HepG2 (cell line): ENCODE results near the gene TGM2. TPM values are rescaled to one million over a fixed set of nuclear protein-coding genes. Genes with fewer than 3 reads are reported as not detected.

Experiments
- CBFB ChIP-seq: sonication (generic); formaldehyde crosslinking; IDR thresholded peaks from 2 replicates; pipeline ENCODE4 v1.4.0; 2020; ENCODE audit warnings: missing genetic modification reagents
- CC2D1A ChIP-seq: sonication (generic); formaldehyde crosslinking; IDR thresholded peaks from 2 replicates; pipeline ENCODE4 v1.8.1; 2023; ENCODE audit warnings: mild to moderate bottlenecking, missing genetic modification reagents
- LBX2 ChIP-seq: sonication (generic); formaldehyde crosslinking; IDR thresholded peaks from 2 replicates; pipeline ENCODE4 v1.5.0; 2020; ENCODE audit warnings: missing genetic modification reagents, mild to moderate bottlenecking, borderline replicate concordance
- MAZ ChIP-seq, 2 experiments: sonication (generic) in 1 of 2; formaldehyde crosslinking in 1 of 2; IDR thresholded peaks; 2 replicates each; pipeline versions ENCODE4 v1.5.0 to v1.6.1; 2012 to 2020; ENCODE audit warnings: low read depth in 2 of 2, mild to moderate bottlenecking in 2 of 2, borderline replicate concordance in 1 of 2, improper control_type of control experiment in 1 of 2, low read length in 1 of 2, missing genetic modification reagents in 1 of 2, moderate library complexity in 1 of 2
- MXI1 ChIP-seq: IDR thresholded peaks from 3 replicates; pipeline ENCODE4 v1.6.1; 2012; ENCODE audit warnings: low read depth, low read length, inconsistent platforms, borderline replicate concordance
- PITX1 ChIP-seq: sonication (generic); formaldehyde crosslinking; IDR thresholded peaks from 2 replicates; pipeline ENCODE4 v1.5.1; 2020; ENCODE audit warnings: mild to moderate bottlenecking, missing genetic modification reagents
- RBFOX2 ChIP-seq: fragments of 200-400 bp; formaldehyde crosslinking; IDR thresholded peaks from 2 replicates; pipeline ENCODE4 v1.6.1; 2017; ENCODE audit warnings: low read depth, mild to moderate bottlenecking, low read length
- RBM39 ChIP-seq: fragments of 200-400 bp; formaldehyde crosslinking; IDR thresholded peaks from one replicate; pipeline ENCODE4 v1.6.1; 2018; ENCODE audit warnings: antibody characterized with exemption, mild to moderate bottlenecking, low read depth, low read length; ENCODE audit not compliant: poor library complexity, severe bottlenecking
- STAT5B ChIP-seq: sonication (generic); formaldehyde crosslinking; IDR thresholded peaks from 2 replicates; pipeline ENCODE4 v1.4.0; 2020; ENCODE audit warnings: missing genetic modification reagents
- TCF7L2 ChIP-seq: IDR thresholded peaks from 2 replicates; pipeline ENCODE4 v1.6.1; 2011; ENCODE audit warnings: mild to moderate bottlenecking, low read depth, low read length, moderate library complexity
- ZBTB7B ChIP-seq: sonication (generic); formaldehyde crosslinking; IDR thresholded peaks from 2 replicates; pipeline ENCODE4 v1.4.0; 2020; ENCODE audit warnings: missing genetic modification reagents
- ZNF574 ChIP-seq: sonication (generic); formaldehyde crosslinking; IDR thresholded peaks from 2 replicates; pipeline ENCODE4 v1.4.0; 2020; ENCODE audit warnings: missing genetic modification reagents
- ZNF577 ChIP-seq: sonication (generic); formaldehyde crosslinking; IDR thresholded peaks from 2 replicates; pipeline ENCODE4 v1.4.0; 2020; ENCODE audit warnings: mild to moderate bottlenecking, low read depth, missing genetic modification reagents, borderline replicate concordance
- ZNF598 ChIP-seq: sonication (generic); formaldehyde crosslinking; IDR thresholded peaks from 2 replicates; pipeline ENCODE4 v1.5.1; 2020; ENCODE audit warnings: mild to moderate bottlenecking, missing genetic modification reagents, borderline replicate concordance
- ZNF670 ChIP-seq: sonication (generic); formaldehyde crosslinking; IDR thresholded peaks from 2 replicates; pipeline ENCODE4 v1.8.0; 2022; ENCODE audit warnings: mild to moderate bottlenecking, missing genetic modification reagents, borderline replicate concordance
- ZNF674 ChIP-seq: sonication (generic); formaldehyde crosslinking; IDR thresholded peaks from 2 replicates; pipeline ENCODE4 v1.5.0; 2020; ENCODE audit warnings: low read depth, mild to moderate bottlenecking, missing genetic modification reagents
- polyA plus RNA-seq, 8 experiments: library from polyadenylated mRNA; depleted of rRNA in 3 of 8; stranded (reverse) in 7 of 8; unstranded in 1 of 8; fragments of >200 nt; fragmentation: Illumina TruSeq in 4 of 8; extraction: Trizol in 4 of 8; gene quantifications; 2 replicates each; pipeline versions ENCODE4 v1.2.1 to v1.2.3, GENCODE V29; 2011 to 2016; ENCODE audit warnings: low read depth in 4 of 8, missing spikeins in 1 of 8, mixed read lengths in 1 of 8; ENCODE audit not compliant: insufficient read depth in 1 of 8
- total RNA-seq, 5 experiments: library from RNA; depleted of rRNA; stranded (reverse); fragments of >200 nt; fragmentation: Illumina TruSeq; extraction: Trizol; gene quantifications; 2 replicates each; pipeline ENCODE4 v1.2.3, GENCODE V29; 2016; ENCODE audit warnings: low read depth in 1 of 5
- TF ChIP-seq, protein P1 (sequence below): sonication (generic); formaldehyde crosslinking; IDR thresholded peaks from 2 replicates; pipeline ENCODE4 v1.4.0; 2020; ENCODE audit warnings: mild to moderate bottlenecking, missing genetic modification reagents
- TF ChIP-seq, protein P2 (sequence below): sonication (generic); formaldehyde crosslinking; IDR thresholded peaks from 2 replicates; pipeline ENCODE4 v1.8.0; 2022; ENCODE audit warnings: mild to moderate bottlenecking, missing genetic modification reagents; ENCODE audit not compliant: insufficient replicate concordance

The TGM2 gene
- total and polyA plus RNA-seq, 2 of the 13 experiments (the other 11 are each of a cell fraction or from before 2014, with no cell fraction given) = 4.2 to 46.4 TPM

DNA sequence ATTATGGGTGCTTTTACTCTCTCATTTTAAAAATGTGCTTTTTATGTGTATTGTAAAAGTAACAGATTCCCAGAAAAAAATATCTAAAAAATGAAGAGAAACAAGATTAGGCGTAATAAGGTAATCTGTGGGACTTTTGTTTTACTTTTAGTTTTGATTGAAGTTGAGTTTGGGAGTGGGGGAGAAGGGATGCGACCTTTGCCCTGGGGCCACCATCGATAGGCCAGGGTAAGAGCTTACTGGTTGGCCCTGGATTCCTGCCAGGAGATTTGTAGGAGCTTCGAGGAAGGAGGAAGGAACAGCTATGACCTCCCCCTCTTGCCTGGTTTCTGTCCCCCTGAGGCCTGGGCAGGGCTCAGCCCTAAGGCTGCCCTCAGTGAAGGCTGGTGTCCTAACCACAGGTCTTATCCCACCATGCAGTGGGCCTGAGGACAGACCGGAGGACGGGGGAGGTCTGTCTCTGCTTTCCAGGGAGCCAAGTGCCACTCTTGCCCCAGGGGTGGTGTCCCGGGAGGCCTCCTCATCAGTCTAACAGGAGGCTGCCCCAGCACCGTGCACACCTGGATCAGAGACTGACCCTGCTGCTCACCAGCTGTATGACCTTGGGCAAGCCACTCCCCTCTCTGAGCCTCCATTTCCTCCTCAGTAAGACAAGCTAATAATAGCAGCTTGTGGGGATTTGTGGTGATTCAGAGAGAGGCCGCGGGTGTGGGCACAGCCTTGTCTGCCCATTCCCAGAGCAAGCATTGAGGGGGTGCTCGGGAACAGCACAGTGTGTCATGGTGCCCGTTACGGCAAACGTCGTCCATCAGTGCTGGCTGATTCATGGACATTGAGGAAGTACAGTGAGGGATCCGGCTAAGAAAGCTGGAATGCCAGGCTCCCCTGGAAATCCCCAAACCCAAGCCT, 21.2 kb downstream of the TGM2 start (continued):
- 0 out of 2 replicates have a peak, but pooled peaks have one; percentile 10 for TF ChIP-seq MAZ (IDR thresholded peaks at IDR 0.05; ENCODE audit: borderline replicate concordance, low read depth, low read length)
- TF ChIP-seq MAZ (CRISPR knock-in tag; IDR thresholded peaks at IDR 0.05; ENCODE audit: low read depth) = no peak; the same call in 1 of the 2 replicates
- TF ChIP-seq ZNF577 (CRISPR knock-in tag) = no peak
- peak; percentile 74 for TF ChIP-seq PITX1
- TF ChIP-seq LBX2 = no peak
- no peak for TF ChIP-seq CC2D1A (CRISPR knock-in tag)
- no peak for TF ChIP-seq ZNF598
- no peak for TF ChIP-seq TCF7L2
- no peak; the same call in 1 of the 2 replicates for TF ChIP-seq ZBTB7B (CRISPR knock-in tag)
- peak; percentile 51 for TF ChIP-seq ZNF574 (CRISPR knock-in tag)
- 0 out of 2 replicates have a peak, but pooled peaks have one; percentile 51 for TF ChIP-seq RBFOX2
- TF ChIP-seq CBFB = peak; percentile 47; the same call in 1 of the 2 replicates
- TF ChIP-seq, protein P1, sequence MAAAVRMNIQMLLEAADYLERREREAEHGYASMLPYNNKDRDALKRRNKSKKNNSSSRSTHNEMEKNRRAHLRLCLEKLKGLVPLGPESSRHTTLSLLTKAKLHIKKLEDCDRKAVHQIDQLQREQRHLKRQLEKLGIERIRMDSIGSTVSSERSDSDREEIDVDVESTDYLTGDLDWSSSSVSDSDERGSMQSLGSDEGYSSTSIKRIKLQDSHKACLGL = no peak
- TF ChIP-seq ZNF674 (CRISPR knock-in tag) = no peak
- no peak for TF ChIP-seq RBM39
- peak; percentile 7; the same call in 1 of the 2 replicates for TF ChIP-seq ZNF670
- TF ChIP-seq, protein P2, sequence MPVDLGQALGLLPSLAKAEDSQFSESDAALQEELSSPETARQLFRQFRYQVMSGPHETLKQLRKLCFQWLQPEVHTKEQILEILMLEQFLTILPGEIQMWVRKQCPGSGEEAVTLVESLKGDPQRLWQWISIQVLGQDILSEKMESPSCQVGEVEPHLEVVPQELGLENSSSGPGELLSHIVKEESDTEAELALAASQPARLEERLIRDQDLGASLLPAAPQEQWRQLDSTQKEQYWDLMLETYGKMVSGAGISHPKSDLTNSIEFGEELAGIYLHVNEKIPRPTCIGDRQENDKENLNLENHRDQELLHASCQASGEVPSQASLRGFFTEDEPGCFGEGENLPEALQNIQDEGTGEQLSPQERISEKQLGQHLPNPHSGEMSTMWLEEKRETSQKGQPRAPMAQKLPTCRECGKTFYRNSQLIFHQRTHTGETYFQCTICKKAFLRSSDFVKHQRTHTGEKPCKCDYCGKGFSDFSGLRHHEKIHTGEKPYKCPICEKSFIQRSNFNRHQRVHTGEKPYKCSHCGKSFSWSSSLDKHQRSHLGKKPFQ (CRISPR knock-in tag) = no peak
- TF ChIP-seq MXI1 = no peak; the same call in 2 of the 3 replicates
- TF ChIP-seq STAT5B (CRISPR knock-in tag) = no peak
